ENCODE measurements around the gene ASPHD1.
A peak's percentile ranks its signal among the peaks of the same experiment; 100 is the strongest.
"Not testable (repeated sequence)": the region's sequence is repeated elsewhere in the genome, so short reads cannot be mapped to it uniquely, and the experiment has no call there.

The ASPHD1 gene

GRCh38 chr16:29908719-29909220, 8.5 kb downstream of the ASPHD1 start:
- DNase-seq: no peak

GRCh38 chr16:29909391-29909790, 9.1 kb downstream of the ASPHD1 start:
- no peak for DNase-seq

- DNase-seq: not testable (repeated sequence)
Observed at GRCh38 chr16:29909851-29910250, 9.6 kb downstream of the ASPHD1 start.

GRCh38 chr16:29910819-29911675, 10.8 kb downstream of the ASPHD1 start:
- no peak for DNase-seq

- no peak for DNase-seq
Observed at GRCh38 chr16:29911676-29912010, 11.4 kb downstream of the ASPHD1 start.

DNA sequence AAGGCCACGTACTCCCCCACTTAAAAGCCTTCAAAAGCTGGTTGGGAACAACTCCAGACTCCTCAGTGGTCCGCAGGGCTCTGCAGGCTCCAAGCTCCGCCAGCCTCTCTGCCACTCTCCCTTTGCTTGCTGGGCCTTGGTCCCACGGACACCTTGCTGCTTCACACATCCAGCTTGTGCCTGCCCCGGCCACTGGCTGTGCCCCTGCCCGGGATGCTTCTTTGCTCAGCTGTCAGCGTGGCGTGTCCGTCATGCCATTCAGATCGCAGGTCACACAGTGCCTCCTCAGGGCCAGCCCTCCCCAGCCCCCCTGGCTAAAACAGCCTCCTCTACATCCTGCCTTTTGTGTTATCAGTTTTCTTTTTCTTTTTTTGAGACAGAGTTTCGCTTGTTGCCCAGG, 11.8 kb downstream of the ASPHD1 start:
- no peak for DNase-seq

GRCh38 chr16:29913514-29913913, 13.2 kb downstream of the ASPHD1 start:
- DNase-seq: no peak

DNA sequence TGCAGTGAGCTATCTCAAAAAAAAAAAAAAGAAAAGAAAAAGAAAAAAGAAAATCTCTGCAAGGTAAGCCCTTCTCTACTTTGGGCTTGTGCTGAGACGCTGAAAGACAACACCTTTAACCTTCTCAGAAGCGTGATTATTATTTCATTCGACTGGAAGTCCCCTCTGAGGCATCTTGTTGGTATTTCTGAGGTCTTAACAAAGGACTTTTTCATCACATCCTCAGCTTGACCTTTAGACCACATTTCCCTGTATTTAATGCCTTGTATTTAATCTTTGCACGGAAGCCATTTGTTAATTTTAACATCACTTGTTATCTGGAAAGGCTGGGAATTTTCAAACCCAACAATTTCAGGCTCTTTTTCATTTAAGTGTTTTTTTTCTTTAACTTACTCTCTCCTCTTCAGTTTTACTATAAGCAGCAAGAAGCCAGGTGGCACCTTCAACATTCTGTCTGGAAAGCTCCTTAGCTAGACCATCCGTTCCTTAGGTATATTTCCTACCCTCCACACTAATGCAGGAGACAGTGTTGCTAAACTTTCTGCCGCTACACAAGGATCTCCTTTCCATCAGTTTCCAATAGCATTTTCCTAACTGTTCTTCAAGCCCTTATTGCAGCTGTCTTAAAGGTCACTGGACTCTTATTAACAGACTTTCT, 15.4 kb downstream of the ASPHD1 start:
- no peak for DNase-seq

DNA sequence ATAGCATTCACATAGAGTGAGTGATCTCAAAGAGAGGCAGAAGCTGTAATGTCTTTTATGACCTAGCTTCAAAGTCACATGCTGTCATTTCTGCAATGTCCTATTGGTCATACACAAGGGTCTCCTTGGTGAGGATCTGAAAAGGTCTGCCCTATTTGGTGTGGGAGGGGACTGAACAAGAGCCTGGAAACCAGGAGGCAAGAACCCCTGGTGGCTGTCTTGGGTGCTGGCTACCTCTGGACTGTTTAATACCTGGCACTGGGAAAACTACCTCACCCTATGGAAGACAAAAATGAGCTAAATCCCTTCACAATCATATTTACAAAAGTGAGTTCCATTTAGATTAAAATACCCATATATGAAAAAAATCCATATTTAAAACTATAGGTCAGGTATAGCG, 16.7 kb downstream of the ASPHD1 start:
- no peak for DNase-seq

- DNase-seq: no peak
Observed at GRCh38 chr16:29920288-29921033, 20.2 kb downstream of the ASPHD1 start.

DNA sequence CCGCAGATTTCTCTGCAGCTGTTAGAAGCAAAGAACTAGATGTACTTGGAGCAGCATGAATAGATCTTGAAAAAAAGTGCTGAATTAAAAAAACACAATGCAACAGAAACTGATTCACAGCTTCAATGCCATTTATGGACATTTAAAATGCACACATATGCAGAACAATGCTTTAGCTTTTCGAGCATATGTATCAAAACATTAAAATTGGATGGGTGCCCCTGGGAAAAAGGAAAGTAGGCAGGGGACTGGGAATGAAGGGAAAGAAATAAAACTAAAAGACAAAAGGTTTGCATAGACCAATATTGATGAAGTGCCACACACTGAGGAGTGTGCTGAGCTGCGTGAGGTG, 20.7 kb downstream of the ASPHD1 start:
- DNase-seq: no peak

DNA sequence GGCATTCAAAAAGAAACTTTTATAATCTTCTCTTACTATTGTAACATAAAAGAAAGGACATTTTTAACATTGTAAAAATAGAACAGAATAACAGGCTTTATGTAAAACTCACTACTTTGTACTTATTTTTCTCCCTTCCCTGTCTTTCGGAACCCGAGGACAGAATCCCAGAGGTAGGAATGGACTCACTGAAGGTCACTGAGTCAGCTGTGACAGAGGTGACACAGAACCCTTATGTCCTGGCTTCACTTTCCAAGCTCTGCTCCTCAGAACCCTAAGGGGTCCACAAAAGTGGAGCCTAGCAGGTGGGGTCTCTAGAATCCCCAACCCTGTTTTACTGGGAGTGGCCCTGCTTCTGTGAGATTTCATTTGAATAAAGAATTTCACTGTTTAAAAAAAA, 22.0 kb downstream of the ASPHD1 start:
- no peak for DNase-seq

GRCh38 chr16:29922986-29923501, 22.8 kb downstream of the ASPHD1 start:
- no peak for DNase-seq

- no peak for DNase-seq
Observed at GRCh38 chr16:29925105-29925756, 24.9 kb downstream of the ASPHD1 start.

DNA sequence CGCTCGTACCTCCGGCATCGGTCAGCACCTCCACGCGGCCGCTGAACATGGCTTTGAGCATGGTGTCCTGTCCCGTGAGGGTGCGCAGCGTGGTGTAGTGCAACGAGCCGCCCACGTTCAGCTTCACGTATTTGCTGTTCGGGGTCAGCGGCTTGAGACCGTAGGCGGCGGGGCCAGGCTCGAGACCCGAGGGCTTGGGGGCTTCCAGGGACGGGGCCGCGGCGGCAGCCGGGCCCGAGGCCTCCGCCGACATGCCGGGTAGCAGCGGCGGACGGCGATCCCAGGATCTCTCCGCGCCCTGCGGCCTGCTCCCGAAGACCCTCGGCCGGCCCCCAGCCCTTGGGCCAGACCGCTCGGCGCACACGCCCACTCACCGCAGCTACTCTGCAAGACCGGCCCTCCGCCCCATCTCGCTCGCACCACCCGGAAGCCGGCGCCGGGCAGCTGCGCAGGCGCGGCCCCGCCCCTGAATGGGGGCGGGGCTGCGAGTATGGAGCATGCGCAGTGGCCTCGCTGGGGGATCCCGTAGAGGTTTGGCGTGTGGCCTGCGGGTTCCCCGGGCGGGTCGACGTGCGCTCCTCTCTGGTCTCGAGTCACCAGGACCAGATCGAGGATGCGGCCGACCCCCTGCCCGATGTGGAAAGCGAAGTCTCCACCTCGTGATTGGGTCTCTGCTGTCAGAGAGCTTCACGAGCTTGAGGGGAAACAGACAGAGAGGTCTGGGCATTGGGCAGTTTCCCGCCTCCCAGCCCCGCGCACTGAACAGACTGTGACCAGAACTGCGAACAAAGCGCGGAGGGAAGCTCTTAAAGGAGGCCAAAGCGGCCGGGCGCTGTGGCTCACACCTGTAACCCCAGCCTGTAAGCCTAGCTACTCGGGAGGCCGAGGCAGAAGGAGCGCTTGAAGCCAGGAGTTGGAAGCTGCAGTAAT, 25.8 kb downstream of the ASPHD1 start, which contains the start of gene KCTD13:
Gene KCTD13, minus strand, starts transcription at position 446 of the 930 bp plus-strand sequence. Its CDS starts 193 bp downstream, at position 253.
- peak; percentile 89 to 94 for DNase-seq

DNA sequence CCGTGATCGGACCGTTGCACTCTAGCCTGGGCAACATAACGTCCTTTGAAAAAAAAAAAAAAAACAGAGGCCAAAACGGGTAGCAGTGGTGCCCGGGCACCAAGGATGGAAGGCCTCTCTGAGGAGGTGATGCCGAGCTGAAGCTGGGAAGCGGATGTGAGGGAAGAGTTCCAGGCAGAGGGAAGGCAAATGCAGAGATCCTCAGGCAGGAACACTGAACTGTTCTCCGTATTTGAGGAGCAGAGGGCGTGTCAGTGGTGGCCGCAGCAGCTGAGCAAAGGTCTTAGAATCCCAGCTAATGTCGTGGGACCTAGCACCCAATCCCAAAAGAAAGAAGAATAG, 26.4 kb downstream of the ASPHD1 start:
- no peak for DNase-seq

DNA sequence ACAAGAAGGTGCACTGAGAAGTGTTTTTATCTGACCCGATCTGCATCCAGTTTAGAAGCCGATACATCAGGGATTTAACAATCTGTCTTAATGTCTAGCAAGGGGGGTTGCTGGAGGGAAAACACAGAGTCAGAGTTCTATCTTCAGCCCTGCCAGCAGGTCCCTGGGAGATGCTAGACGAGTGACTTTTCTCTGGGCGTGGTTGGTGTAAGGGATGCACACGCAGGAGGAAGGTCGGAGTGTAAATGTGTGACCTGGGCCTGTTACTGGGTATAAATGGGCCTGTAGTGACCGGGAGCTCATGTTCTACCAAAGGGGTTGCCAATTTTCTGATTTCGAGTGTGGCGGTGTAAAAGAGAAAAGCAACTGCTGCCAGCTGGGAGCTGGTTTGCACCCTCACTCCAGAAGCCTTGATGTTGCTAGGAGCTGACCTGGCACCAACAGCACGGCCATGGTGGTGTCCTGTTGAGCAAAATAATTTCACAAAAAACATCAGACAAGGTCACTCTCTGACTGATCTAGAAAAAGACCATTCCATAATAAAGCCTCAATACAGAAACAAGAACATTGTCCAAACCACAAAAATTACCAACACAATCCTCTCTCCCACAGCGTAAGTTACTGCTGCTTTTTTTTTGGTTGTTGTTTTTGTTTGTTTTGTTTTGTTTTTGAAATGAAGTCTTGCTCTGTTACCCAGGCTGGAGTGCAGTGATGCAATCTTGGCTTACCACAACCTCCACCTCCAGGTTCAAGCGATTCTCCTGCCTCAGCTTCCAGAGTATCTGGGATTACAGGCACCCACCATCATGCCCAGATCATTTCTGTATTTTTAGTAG, 27.0 kb downstream of the ASPHD1 start:
- no peak for DNase-seq

- DNase-seq: not testable (repeated sequence)
Observed at GRCh38 chr16:29931750-29932149, 31.5 kb downstream of the ASPHD1 start.

DNA sequence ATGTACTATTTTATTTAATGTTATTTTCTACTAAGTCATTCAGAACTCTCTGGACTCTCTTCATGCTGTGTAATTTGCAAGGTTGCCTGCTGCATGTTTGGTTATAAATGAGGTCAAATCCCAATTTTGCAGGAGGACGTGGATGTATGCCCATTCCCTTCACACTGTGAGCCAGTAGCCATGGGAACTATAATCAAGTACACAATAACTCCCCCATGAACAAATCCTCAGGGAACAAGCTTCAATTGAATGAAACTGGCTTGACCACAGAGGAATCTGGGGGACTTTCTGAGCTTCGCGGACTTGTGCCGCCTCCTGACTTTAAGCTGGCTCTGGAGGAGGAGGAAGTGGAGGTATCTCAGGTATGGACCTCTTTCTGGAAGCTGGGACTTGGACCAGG, 40.4 kb downstream of the ASPHD1 start:
- DNase-seq: no peak

All from CD4-positive, alpha-beta T cell treated with Interferon alpha-2 for 1 hour (primary cell).